Caco-2 (cell line): ENCODE measurements around the gene CDKN2AIPNL. TPM values are rescaled to one million over a fixed set of nuclear protein-coding genes. Genes with fewer than 3 reads are reported as not detected.
"Not testable (repeated sequence)": the region's sequence is repeated elsewhere in the genome, so short reads cannot be mapped to it uniquely, and the experiment has no call there.

Source experiments
- BruUV-seq: library from RNA; stranded (reverse); fragments of 400-500 nt; replicated peaks from 2 replicates; lab custom pipeline; 2021; lab: Mats Ljungman, UMichigan
- CTCF ChIA-PET: fragments of 300-600 bp; sonication (Branson Sonifier 250); formaldehyde crosslinking; loops from one replicate; lab custom pipeline; 2022; ENCODE audit warnings: antibody characterized with exemption; lab: Charles Lee
- POLR2A ChIA-PET: fragments of 300-600 bp; sonication (Branson Sonifier 250); formaldehyde crosslinking; loops from one replicate; lab custom pipeline; 2022; ENCODE audit warnings: antibody characterized with exemption; lab: Charles Lee
- DNase-seq, 2 experiments: peaks; one replicate each; pipeline versions ENCODE4 v3.0.0 to v3.0.0-alpha.2; 2020 to 2022
- H3K27me3 ChIP-seq: replicated peaks from 2 replicates; pipeline ENCODE4 v1.6.0; 2011; ENCODE audit warnings: low read length; ENCODE audit not compliant: control insufficient read depth, insufficient read depth
- H3K36me3 ChIP-seq: 2 replicates; pipeline ENCODE4 v1.5.1; 2011; ENCODE audit warnings: low read length; ENCODE audit not compliant: control insufficient read depth, insufficient read depth
- H3K4me1 ChIP-seq: fragments of 250-450 bp; sonication (Bioruptor Pico); 2 replicates; pipeline ENCODE4 v1.5.1; 2020; ENCODE audit warnings: mild to moderate bottlenecking
- H3K4me3 ChIP-seq: 2 replicates; pipeline ENCODE4 v1.5.1; 2011; ENCODE audit warnings: low read depth, mild to moderate bottlenecking, control low read depth, low read length
- H3K9me3 ChIP-seq: fragments of 250-450 bp; sonication (Bioruptor Pico); 2 replicates; pipeline ENCODE4 v1.5.1; 2020; ENCODE audit warnings: mild to moderate bottlenecking, moderate library complexity
- H3K27ac Mint-ChIP-seq: one replicate; pipeline ENCODE4 v1.8.0; 2022; ENCODE audit warnings: mixed read lengths; ENCODE audit not compliant: unreplicated experiment
- H3K27me3 Mint-ChIP-seq: one replicate; pipeline ENCODE4 v1.8.0; 2022; ENCODE audit warnings: mixed read lengths; ENCODE audit not compliant: insufficient read depth, unreplicated experiment
- H3K36me3 Mint-ChIP-seq: one replicate; pipeline ENCODE4 v1.8.0; 2022; ENCODE audit warnings: mild to moderate bottlenecking, mixed read lengths; ENCODE audit not compliant: insufficient read depth, unreplicated experiment
- H3K4me1 Mint-ChIP-seq: one replicate; pipeline ENCODE4 v1.8.0; 2022; ENCODE audit warnings: low read depth, mixed read lengths; ENCODE audit not compliant: unreplicated experiment
- H3K4me3 Mint-ChIP-seq: one replicate; pipeline ENCODE4 v1.8.0; 2022; ENCODE audit warnings: mild to moderate bottlenecking, moderate library complexity, mixed read lengths; ENCODE audit not compliant: unreplicated experiment
- H3K9me3 Mint-ChIP-seq: one replicate; pipeline ENCODE4 v1.8.0; 2022; ENCODE audit warnings: mixed read lengths; ENCODE audit not compliant: unreplicated experiment
- CTCF ChIP-seq, 2 experiments: fragments of 200-600 bp in 1 of 2; IDR thresholded peaks; 1 replicate in 1 of 2; 2 replicates in 1 of 2; pipeline versions ENCODE4 v1.5.1 to v1.8.0; 2011 to 2022; ENCODE audit warnings: antibody characterized with exemption in 1 of 2, control low read depth in 1 of 2, inconsistent platforms in 1 of 2, low read depth in 1 of 2, low read length in 1 of 2, mild to moderate bottlenecking in 1 of 2, moderate library complexity in 1 of 2; ENCODE audit not compliant: insufficient read depth in 1 of 2, severe bottlenecking in 1 of 2, unreplicated experiment in 1 of 2
- intact Hi-C: fragments of 100-400 bp; cut with micrococcal nuclease; formaldehyde crosslinking; loops from one replicate; pipeline ENCODE4 v1.10.0; 2022; ENCODE audit not compliant: unreplicated experiment
- total RNA-seq: library from RNA; stranded (reverse); gene quantifications from 2 replicates; pipeline ENCODE4 v1.2.3, GENCODE V29; 2022

Gene CDKN2AIPNL
- total RNA-seq, 1 experiment from 2014 or later = 53.2 TPM

- Mint-ChIP-seq H3K4me1 (peaks cover 11% of the 10 kb centered on the region), H3K9me3 (no peaks in the 10 kb centered on the region), H3K27me3 (no peaks in the 10 kb centered on the region), H3K27ac (no peak overlapping the region), H3K36me3 (peaks cover 75% of the 10 kb centered on the region), H3K4me3 (no peak overlapping the region)
- POLR2A ChIA-PET = no interaction called here
- H3K4me1 ChIP-seq = peaks cover 12% of the 10 kb centered on the region
- BruUV-seq = no TSS peak
- H3K9me3 ChIP-seq = no peaks in the 10 kb centered on the region
- peaks cover 3% of the 10 kb centered on the region for H3K36me3 ChIP-seq
- CTCF ChIA-PET = no interaction called here
- TF ChIP-seq CTCF (IDR thresholded peaks at IDR 0.05; ENCODE audit: insufficient read depth in 1 of 2, low read depth in 1 of 2, low read length in 1 of 2, severe bottlenecking in 1 of 2, unreplicated experiment in 1 of 2) = no peak
- intact Hi-C loops = no loop called here
- DNase-seq = no peak
- H3K4me3 ChIP-seq = no peak overlapping the region
- H3K27me3 ChIP-seq = no peaks in the 10 kb centered on the region
Measured at GRCh38 chr5:134392301-134392700, 19.4 kb downstream of the CDKN2AIPNL start.

GRCh38 chr5:134387443-134387842, 24.2 kb downstream of the CDKN2AIPNL start:
- no peak for TF ChIP-seq CTCF (IDR thresholded peaks at IDR 0.05; ENCODE audit: insufficient read depth in 1 of 2, low read depth in 1 of 2, low read length in 1 of 2, severe bottlenecking in 1 of 2, unreplicated experiment in 1 of 2)
- ChIA-PET POLR2A (no interaction called here), CTCF (interaction anchor here (0.7 kb wide), 1 partner anchor 388 kb away, joined by 5 read pairs; no protein-coding TSS in a partner anchor)
- 0 out of 2 replicates have a peak, but pooled peaks cover 1% of the 10 kb centered on the region for H3K36me3 ChIP-seq
- no peaks in the 10 kb centered on the region for H3K4me1 ChIP-seq
- no peaks in the 10 kb centered on the region for H3K4me1 Mint-ChIP-seq
- DNase-seq = no peak
- peaks cover 95% of the 10 kb centered on the region for H3K36me3 Mint-ChIP-seq
- H3K27me3 Mint-ChIP-seq = no peaks in the 10 kb centered on the region
- H3K27me3 ChIP-seq = no peaks in the 10 kb centered on the region
- intact Hi-C loops = no loop called here
- H3K4me3 Mint-ChIP-seq = no peak overlapping the region
- no peak overlapping the region for H3K4me3 ChIP-seq
- H3K9me3 ChIP-seq = no peaks in the 10 kb centered on the region
- H3K9me3 Mint-ChIP-seq = no peaks in the 10 kb centered on the region
- no peak overlapping the region for H3K27ac Mint-ChIP-seq
- BruUV-seq = no TSS peak

- Mint-ChIP-seq H3K9me3 (no peaks in the 10 kb centered on the region), H3K27ac (no peak overlapping the region), H3K4me3 (no peak overlapping the region), H3K4me1 (no peaks in the 10 kb centered on the region), H3K36me3 (peaks cover 97% of the 10 kb centered on the region), H3K27me3 (no peaks in the 10 kb centered on the region)
- H3K36me3 ChIP-seq = 0 out of 2 replicates have a peak, but pooled peaks cover 1% of the 10 kb centered on the region
- no peaks in the 10 kb centered on the region for H3K27me3 ChIP-seq
- no peak overlapping the region for H3K4me3 ChIP-seq
- BruUV-seq = no TSS peak
- intact Hi-C loops = no loop called here
- ChIA-PET CTCF (no interaction called here), POLR2A (interaction anchor here (0.7 kb wide), 1 partner anchor 44 kb away, joined by 3 read pairs; no protein-coding TSS in a partner anchor)
- no peak for TF ChIP-seq CTCF (IDR thresholded peaks at IDR 0.05; ENCODE audit: insufficient read depth in 1 of 2, low read depth in 1 of 2, low read length in 1 of 2, severe bottlenecking in 1 of 2, unreplicated experiment in 1 of 2)
- H3K9me3 ChIP-seq = no peaks in the 10 kb centered on the region
- DNase-seq = no peak
- H3K4me1 ChIP-seq = no peaks in the 10 kb centered on the region
Measured at GRCh38 chr5:134383980-134384697, 27.5 kb downstream of the CDKN2AIPNL start.

GRCh38 chr5:134382204-134382603, 29.5 kb downstream of the CDKN2AIPNL start:
- CTCF ChIA-PET, intact Hi-C loops, H3K4me1 Mint-ChIP-seq, H3K4me1 ChIP-seq, H3K9me3 Mint-ChIP-seq, H3K9me3 ChIP-seq, POLR2A ChIA-PET, H3K27ac Mint-ChIP-seq, BruUV-seq, H3K36me3 ChIP-seq, H3K4me3 Mint-ChIP-seq, H3K4me3 ChIP-seq, DNase-seq, H3K27me3 Mint-ChIP-seq, H3K27me3 ChIP-seq: not testable (repeated sequence)
- peaks cover 94% of the 10 kb centered on the region for H3K36me3 Mint-ChIP-seq
